ENCODE data around the gene CSNK1A1. TPM values are rescaled to one million over a fixed set of nuclear protein-coding genes. Genes with fewer than 3 reads are reported as not detected.

CSNK1A1 gene
- total RNA-seq, 1 experiment from 2014 or later, result 287 TPM

GRCh38 chr5:149452007-149452664 is 99.1 kb downstream of the CSNK1A1 start:
- BruUV-seq (replicated peaks), result no TSS peak
- intact Hi-C loops (cut with micrococcal nuclease; ENCODE audit: unreplicated experiment) (no loop called here), in situ Hi-C loops (cut with HindIII; ENCODE audit: low pct_unique_long_range_greater_than_20kb, low sequenced_read_pairs) (no loop called here)
- peak overlapping the region; percentile 89 for H3K27ac ChIP-seq (ENCODE audit: low read length)
- ATAC-seq (peak; percentile 60), DNase-seq (ENCODE audit: low read depth, low spot score) (no peak)
- H3K36me3 ChIP-seq (ENCODE audit: control insufficient read depth, insufficient read depth, low read length), result no peaks in the 10 kb centered on the region
- H3K9me3 ChIP-seq (ENCODE audit: control insufficient read depth, insufficient read depth, low read depth, low read length), result no peaks in the 10 kb centered on the region
- CTCF ChIA-PET, result interaction anchor here (0.5 to 0.7 kb wide), 2 partner anchors 33 to 540 kb away, joined by 3 read pairs; no protein-coding TSS in a partner anchor
- TF ChIP-seq, protein P1, sequence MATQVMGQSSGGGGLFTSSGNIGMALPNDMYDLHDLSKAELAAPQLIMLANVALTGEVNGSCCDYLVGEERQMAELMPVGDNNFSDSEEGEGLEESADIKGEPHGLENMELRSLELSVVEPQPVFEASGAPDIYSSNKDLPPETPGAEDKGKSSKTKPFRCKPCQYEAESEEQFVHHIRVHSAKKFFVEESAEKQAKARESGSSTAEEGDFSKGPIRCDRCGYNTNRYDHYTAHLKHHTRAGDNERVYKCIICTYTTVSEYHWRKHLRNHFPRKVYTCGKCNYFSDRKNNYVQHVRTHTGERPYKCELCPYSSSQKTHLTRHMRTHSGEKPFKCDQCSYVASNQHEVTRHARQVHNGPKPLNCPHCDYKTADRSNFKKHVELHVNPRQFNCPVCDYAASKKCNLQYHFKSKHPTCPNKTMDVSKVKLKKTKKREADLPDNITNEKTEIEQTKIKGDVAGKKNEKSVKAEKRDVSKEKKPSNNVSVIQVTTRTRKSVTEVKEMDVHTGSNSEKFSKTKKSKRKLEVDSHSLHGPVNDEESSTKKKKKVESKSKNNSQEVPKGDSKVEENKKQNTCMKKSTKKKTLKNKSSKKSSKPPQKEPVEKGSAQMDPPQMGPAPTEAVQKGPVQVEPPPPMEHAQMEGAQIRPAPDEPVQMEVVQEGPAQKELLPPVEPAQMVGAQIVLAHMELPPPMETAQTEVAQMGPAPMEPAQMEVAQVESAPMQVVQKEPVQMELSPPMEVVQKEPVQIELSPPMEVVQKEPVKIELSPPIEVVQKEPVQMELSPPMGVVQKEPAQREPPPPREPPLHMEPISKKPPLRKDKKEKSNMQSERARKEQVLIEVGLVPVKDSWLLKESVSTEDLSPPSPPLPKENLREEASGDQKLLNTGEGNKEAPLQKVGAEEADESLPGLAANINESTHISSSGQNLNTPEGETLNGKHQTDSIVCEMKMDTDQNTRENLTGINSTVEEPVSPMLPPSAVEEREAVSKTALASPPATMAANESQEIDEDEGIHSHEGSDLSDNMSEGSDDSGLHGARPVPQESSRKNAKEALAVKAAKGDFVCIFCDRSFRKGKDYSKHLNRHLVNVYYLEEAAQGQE (IDR thresholded peaks at IDR 0.05; ENCODE audit: insufficient read depth in 1 of 2, low read depth in 2 of 2, low read length in 1 of 2), result no peak
- TF ChIP-seq SIN3A (IDR thresholded peaks at IDR 0.05; ENCODE audit: borderline replicate concordance, insufficient read depth, low read depth, low read length), result no peak
- no peak for TF ChIP-seq POLR2AphosphoS5 (IDR thresholded peaks at IDR 0.05; ENCODE audit: low read depth, low read length)
- TF ChIP-seq, protein P2, sequence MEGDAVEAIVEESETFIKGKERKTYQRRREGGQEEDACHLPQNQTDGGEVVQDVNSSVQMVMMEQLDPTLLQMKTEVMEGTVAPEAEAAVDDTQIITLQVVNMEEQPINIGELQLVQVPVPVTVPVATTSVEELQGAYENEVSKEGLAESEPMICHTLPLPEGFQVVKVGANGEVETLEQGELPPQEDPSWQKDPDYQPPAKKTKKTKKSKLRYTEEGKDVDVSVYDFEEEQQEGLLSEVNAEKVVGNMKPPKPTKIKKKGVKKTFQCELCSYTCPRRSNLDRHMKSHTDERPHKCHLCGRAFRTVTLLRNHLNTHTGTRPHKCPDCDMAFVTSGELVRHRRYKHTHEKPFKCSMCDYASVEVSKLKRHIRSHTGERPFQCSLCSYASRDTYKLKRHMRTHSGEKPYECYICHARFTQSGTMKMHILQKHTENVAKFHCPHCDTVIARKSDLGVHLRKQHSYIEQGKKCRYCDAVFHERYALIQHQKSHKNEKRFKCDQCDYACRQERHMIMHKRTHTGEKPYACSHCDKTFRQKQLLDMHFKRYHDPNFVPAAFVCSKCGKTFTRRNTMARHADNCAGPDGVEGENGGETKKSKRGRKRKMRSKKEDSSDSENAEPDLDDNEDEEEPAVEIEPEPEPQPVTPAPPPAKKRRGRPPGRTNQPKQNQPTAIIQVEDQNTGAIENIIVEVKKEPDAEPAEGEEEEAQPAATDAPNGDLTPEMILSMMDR (IDR thresholded peaks at IDR 0.05), result no peak
- no peak for TF ChIP-seq TCF7L2 (IDR thresholded peaks at IDR 0.05; ENCODE audit: low read depth, low read length)
- H3K27me3 ChIP-seq (ENCODE audit: control insufficient read depth, insufficient read depth, low read length), result no peaks in the 10 kb centered on the region
- no peak overlapping the region for H3K4me3 ChIP-seq (ENCODE audit: low read depth in 2 of 2, low read length in 2 of 2)
- POLR2A ChIA-PET, result interaction anchor here (0.6 kb wide), 1 partner anchor 1379 kb away, joined by 5 read pairs; no protein-coding TSS in a partner anchor
- H3K4me1 ChIP-seq (ENCODE audit: control insufficient read depth, insufficient read depth, low read length), result peaks cover 57% of the 10 kb centered on the region

DNA sequence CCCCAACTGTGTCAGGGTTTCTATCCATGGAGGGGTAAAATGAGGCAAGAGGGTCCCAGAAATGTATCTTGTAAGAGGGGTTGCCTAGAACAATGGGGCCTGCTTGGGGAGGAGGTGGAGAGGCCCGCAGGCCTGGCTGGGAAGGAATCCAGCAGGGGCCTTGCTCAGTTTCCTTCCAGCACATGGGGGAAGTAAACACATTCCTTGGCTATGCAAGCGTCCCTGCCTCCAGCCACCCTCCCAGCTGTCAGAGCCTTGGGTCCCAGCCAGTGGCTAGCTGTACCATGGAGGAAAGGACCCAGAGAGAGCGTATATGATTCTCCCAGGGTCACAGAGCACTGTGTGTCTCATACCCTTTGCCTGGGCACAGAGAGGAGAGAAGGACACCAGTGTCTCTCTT is 101.0 kb downstream of the CSNK1A1 start:
- Histone ChIP-seq H3K4me1 (ENCODE audit: control insufficient read depth, insufficient read depth, low read length) (peaks cover 55% of the 10 kb centered on the region), H3K27me3 (ENCODE audit: control insufficient read depth, insufficient read depth, low read length) (no peaks in the 10 kb centered on the region), H3K36me3 (ENCODE audit: control insufficient read depth, insufficient read depth, low read length) (no peaks in the 10 kb centered on the region), H3K27ac (ENCODE audit: low read length) (peak overlapping the region; percentile 76), H3K4me3 (ENCODE audit: low read depth in 2 of 2, low read length in 2 of 2) (no peak overlapping the region), H3K9me3 (ENCODE audit: control insufficient read depth, insufficient read depth, low read depth, low read length) (peaks cover under 1% of the 10 kb centered on the region; the same call in 1 of the 2 replicates)
- ChIA-PET CTCF (no interaction called here), POLR2A (no interaction called here)
- DNase-seq (ENCODE audit: low read depth, low spot score), result no peak
- no TSS peak for BruUV-seq (replicated peaks)
- peak; percentile 17 for ATAC-seq
- intact Hi-C loops (cut with micrococcal nuclease; ENCODE audit: unreplicated experiment), result no loop called here
- TF ChIP-seq TCF7L2 (IDR thresholded peaks at IDR 0.05; ENCODE audit: low read depth, low read length), result no peak
- TF ChIP-seq POLR2AphosphoS5 (IDR thresholded peaks at IDR 0.05; ENCODE audit: low read depth, low read length), result no peak
- TF ChIP-seq, protein P1 (IDR thresholded peaks at IDR 0.05; ENCODE audit: insufficient read depth in 1 of 2, low read depth in 2 of 2, low read length in 1 of 2), result no peak
- TF ChIP-seq, protein P2 (IDR thresholded peaks at IDR 0.05), result no peak
- TF ChIP-seq SIN3A (IDR thresholded peaks at IDR 0.05; ENCODE audit: borderline replicate concordance, insufficient read depth, low read depth, low read length), result no peak
- in situ Hi-C loops (cut with HindIII; ENCODE audit: low pct_unique_long_range_greater_than_20kb, low sequenced_read_pairs), result no loop called here

Data from Panc1 (cell line).